C4-2B (cell line): ENCODE results near the gene LUC7L.

Experiments
- CTCF ChIP-seq: fragments of 450-650 bp; conservative IDR thresholded peaks from 2 replicates; pipeline ENCODE4 v1.5.1; 2017; ENCODE audit warnings: mild to moderate bottlenecking
- ZFX ChIP-seq: fragments of 450-650 bp; IDR thresholded peaks from 2 replicates; pipeline ENCODE4 v1.6.1; 2017

DNA sequence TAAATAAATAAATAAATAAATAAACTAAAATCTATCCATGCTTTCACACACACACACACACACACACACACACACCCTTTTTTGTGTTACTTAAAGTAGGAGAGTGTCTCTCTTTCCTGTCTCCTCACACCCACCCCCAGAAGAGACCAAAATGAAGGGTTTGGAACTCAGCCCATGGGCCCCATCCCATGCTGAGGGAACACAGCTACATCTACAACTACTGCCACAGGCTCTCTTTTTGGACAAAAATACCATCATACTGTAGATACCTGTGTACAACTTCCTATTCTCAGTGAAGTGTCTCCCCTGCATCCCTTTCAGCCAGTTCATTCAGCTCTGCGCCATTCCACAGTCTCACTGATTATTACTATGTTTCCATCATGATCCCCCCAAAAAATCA, 58.5 kb downstream of the LUC7L start:
- TF ChIP-seq CTCF (no peak), ZFX (no peak)
